Neural crest cell (in vitro differentiated cells): Measurements from ENCODE around the gene SIRT7. TPM values are rescaled to one million over a fixed set of nuclear protein-coding genes. Genes with fewer than 3 reads are reported as not detected.

Experiments
- DNase-seq: peaks from one replicate; pipeline ENCODE4 v3.0.0; 2021; ENCODE audit warnings: low read depth, mixed read lengths, low spot score
- H3K27ac Mint-ChIP-seq: one replicate; pipeline ENCODE4 v1.8.0; 2021; ENCODE audit warnings: mild to moderate bottlenecking, mixed read lengths; ENCODE audit not compliant: unreplicated experiment
- H3K27me3 Mint-ChIP-seq: 2 replicates; pipeline ENCODE4 v1.8.0; 2021; ENCODE audit warnings: low read depth, mild to moderate bottlenecking, mixed read lengths
- H3K36me3 Mint-ChIP-seq: 2 replicates; pipeline ENCODE4 v1.8.0; 2021; ENCODE audit warnings: low read depth, mild to moderate bottlenecking, mixed read lengths
- H3K4me1 Mint-ChIP-seq: 2 replicates; pipeline ENCODE4 v1.8.0; 2021; ENCODE audit warnings: mixed read lengths
- H3K4me3 Mint-ChIP-seq: one replicate; pipeline ENCODE4 v1.8.0; 2021; ENCODE audit warnings: mild to moderate bottlenecking, mixed read lengths
- H3K9me3 Mint-ChIP-seq: 2 replicates; pipeline ENCODE4 v1.8.0; 2021; ENCODE audit warnings: mixed read lengths
- CTCF ChIP-seq: fragments of 200-600 bp; sonication (generic); conservative IDR thresholded peaks from 2 replicates; pipeline ENCODE4 v1.5.0; 2021; ENCODE audit warnings: antibody characterized with exemption, mild to moderate bottlenecking
- total RNA-seq: library from RNA; stranded (reverse); gene quantifications from 2 replicates; pipeline ENCODE4 v1.2.1, GENCODE V29; 2021

The SIRT7 gene
- total RNA-seq, 1 donor from 2014 or later = 26.2 TPM

GRCh38 chr17:81867170-81867990 lies 50.6 kb downstream of the SIRT7 start:
- Mint-ChIP-seq H3K27ac (peak overlapping the region; percentile 19), H3K27me3 (peaks cover 19% of the 10 kb centered on the region), H3K4me3 (peak overlapping the region; percentile 85), H3K4me1 (peaks cover 32% of the 10 kb centered on the region), H3K36me3 (peaks cover 6% of the 10 kb centered on the region), H3K9me3 (no peaks in the 10 kb centered on the region)
- no peak for DNase-seq
- no peak for TF ChIP-seq CTCF

- no peak overlapping the region for H3K27ac Mint-ChIP-seq
- no peak for DNase-seq
- H3K27me3 Mint-ChIP-seq = peaks cover 17% of the 10 kb centered on the region
- no peaks in the 10 kb centered on the region for H3K9me3 Mint-ChIP-seq
- H3K36me3 Mint-ChIP-seq = peaks cover 6% of the 10 kb centered on the region
- no peak for TF ChIP-seq CTCF
- peak overlapping the region; percentile 85 for H3K4me3 Mint-ChIP-seq
- peaks cover 31% of the 10 kb centered on the region for H3K4me1 Mint-ChIP-seq
Measured at GRCh38 chr17:81866440-81867169, 51.4 kb downstream of the SIRT7 start.

- H3K36me3 Mint-ChIP-seq = peaks cover 6% of the 10 kb centered on the region
- peak overlapping the region; percentile 85 for H3K4me3 Mint-ChIP-seq
- peaks cover 34% of the 10 kb centered on the region for H3K4me1 Mint-ChIP-seq
- no peak overlapping the region for H3K27ac Mint-ChIP-seq
- no peak for TF ChIP-seq CTCF
- no peak for DNase-seq
- peaks cover 20% of the 10 kb centered on the region for H3K27me3 Mint-ChIP-seq
- no peaks in the 10 kb centered on the region for H3K9me3 Mint-ChIP-seq
Measured at GRCh38 chr17:81865733-81866439, 52.1 kb downstream of the SIRT7 start.

- TF ChIP-seq CTCF = no peak
- peaks cover 38% of the 10 kb centered on the region for H3K4me1 Mint-ChIP-seq
- H3K4me3 Mint-ChIP-seq = peak overlapping the region; percentile 85
- no peak overlapping the region for H3K27ac Mint-ChIP-seq
- H3K36me3 Mint-ChIP-seq = peaks cover 9% of the 10 kb centered on the region
- peaks cover 23% of the 10 kb centered on the region for H3K27me3 Mint-ChIP-seq
- no peak for DNase-seq
- no peaks in the 10 kb centered on the region for H3K9me3 Mint-ChIP-seq
Measured at GRCh38 chr17:81865358-81865732, 52.6 kb downstream of the SIRT7 start.
